SK-N-SH (cell line): Measurements from ENCODE around the gene UNC13B. TPM values are rescaled to one million over a fixed set of nuclear protein-coding genes. Genes with fewer than 3 reads are reported as not detected.

Experiments
- CTCF ChIA-PET: fragments of 300-600, 350-600 bp; formaldehyde crosslinking; extraction: SDS; loops from one replicate; lab custom pipeline; 2021; lab: Yijun Ruan, JAX
- POLR2A ChIA-PET: fragments of 350-600 bp; sonication (Branson Sonifier 250); formaldehyde crosslinking; extraction: SDS; loops from one replicate; lab custom pipeline; 2020; ENCODE audit warnings: antibody characterized with exemption, inconsistent platforms; lab: Yijun Ruan, JAX
- DNase-seq: peaks from one replicate; pipeline ENCODE4 v3.0.0; 2012
- H2AFZ ChIP-seq: fragments of 200-600 bp; sonication (generic); 2 replicates; pipeline ENCODE4 v1.8.1; 2016; ENCODE audit warnings: antibody characterized with exemption, mild to moderate bottlenecking, low read depth
- H3F3A ChIP-seq: fragments of 200-600 bp; sonication (generic); replicated peaks from 2 replicates; pipeline ENCODE3; 2016; ENCODE audit warnings: antibody characterized with exemption, mild to moderate bottlenecking; ENCODE audit not compliant: insufficient read depth
- H3K27ac ChIP-seq, 2 experiments: fragments of 200-500 bp in 1 of 2; fragments of 200-600 bp in 1 of 2; sonication (Bioruptor generic) in 1 of 2; sonication (generic), shearing (Covaris generic) in 1 of 2; 2 replicates each; pipeline versions ENCODE4 v1.5.1 to v1.6.1; 2014 to 2016; ENCODE audit warnings: low read depth in 2 of 2, inconsistent platforms in 1 of 2, low read length in 1 of 2, mild to moderate bottlenecking in 1 of 2, mixed read lengths in 1 of 2
- H3K27me3 ChIP-seq: fragments of 200-600 bp; sonication (generic), shearing (Covaris generic); 2 replicates; pipeline ENCODE4 v1.6.1; 2016; ENCODE audit warnings: mixed run types; ENCODE audit not compliant: insufficient read depth
- H3K36me3 ChIP-seq, 2 experiments: fragments of 200-500 bp in 1 of 2; fragments of 200-600 bp in 1 of 2; sonication (Bioruptor generic) in 1 of 2; sonication (generic) in 1 of 2; replicated peaks in 1 of 2; 2 replicates each; pipeline versions ENCODE3 to v1.5.1; 2014 to 2016; ENCODE audit warnings: low read length in 1 of 2, mild to moderate bottlenecking in 1 of 2; ENCODE audit not compliant: insufficient read depth in 2 of 2, control insufficient read depth in 1 of 2
- H3K4me1 ChIP-seq, 2 experiments: fragments of 200-500 bp in 1 of 2; fragments of 200-600 bp in 1 of 2; sonication (Bioruptor generic) in 1 of 2; sonication (generic), shearing (Covaris generic) in 1 of 2; 2 replicates each; pipeline versions ENCODE4 v1.5.1 to v1.6.1; 2014 to 2016; ENCODE audit warnings: low read depth in 1 of 2, low read length in 1 of 2, mixed run types in 1 of 2; ENCODE audit not compliant: insufficient read depth in 2 of 2, control insufficient read depth in 1 of 2
- H3K4me2 ChIP-seq: fragments of 200-600 bp; sonication (generic), shearing (Covaris generic); 2 replicates; pipeline ENCODE4 v1.6.1; 2017; ENCODE audit warnings: mixed run types
- H3K4me3 ChIP-seq, 2 experiments: fragments of 200-500 bp in 1 of 2; fragments of 200-600 bp in 1 of 2; sonication (Bioruptor generic) in 1 of 2; sonication (generic), shearing (Covaris generic) in 1 of 2; 2 replicates each; pipeline versions ENCODE4 v1.5.1 to v1.8.1; 2014 to 2016; ENCODE audit warnings: low read depth in 2 of 2, inconsistent platforms in 1 of 2, low read length in 1 of 2, mild to moderate bottlenecking in 1 of 2, mixed read lengths in 1 of 2, moderate library complexity in 1 of 2
- H3K79me2 ChIP-seq: fragments of 200-600 bp; sonication (generic); 2 replicates; pipeline ENCODE4 v1.8.1; 2017; ENCODE audit warnings: mild to moderate bottlenecking; ENCODE audit not compliant: insufficient read depth
- H3K9ac ChIP-seq: fragments of 200-600 bp; sonication (generic); 2 replicates; pipeline ENCODE4 v1.6.1; 2017; ENCODE audit warnings: mixed run types
- H3K9me2 ChIP-seq: fragments of 200-600 bp; sonication (generic); 2 replicates; pipeline ENCODE4 v1.6.1; 2017; ENCODE audit warnings: mixed run types
- H3K9me3 ChIP-seq: fragments of 200-600 bp; sonication (generic); 2 replicates; pipeline ENCODE4 v1.6.1; 2017; ENCODE audit warnings: mixed run types, mild to moderate bottlenecking, moderate library complexity
- H4K20me1 ChIP-seq: fragments of 200-600 bp; sonication (generic); 2 replicates; pipeline ENCODE4 v1.6.1; 2017; ENCODE audit warnings: mild to moderate bottlenecking, mixed run types; ENCODE audit not compliant: insufficient read depth
- ELF1 ChIP-seq: IDR thresholded peaks from 2 replicates; pipeline ENCODE4 v1.4.0; 2012
- EZH2phosphoT487 ChIP-seq: fragments of 200-600 bp; sonication (generic); IDR thresholded peaks from 2 replicates; pipeline ENCODE4 v1.6.1; 2017; ENCODE audit warnings: low read depth, mixed run types, mild to moderate bottlenecking, antibody characterized with exemption, moderate library complexity, borderline replicate concordance
- FOSL2 ChIP-seq: IDR thresholded peaks from 2 replicates; pipeline ENCODE4 v1.4.0; 2012; ENCODE audit warnings: low read depth, mild to moderate bottlenecking, moderate library complexity, borderline replicate concordance
- NFIC ChIP-seq: IDR thresholded peaks from 2 replicates; pipeline ENCODE4 v1.4.0; 2012; ENCODE audit warnings: borderline replicate concordance
- POLR2AphosphoS5 ChIP-seq: IDR thresholded peaks from 2 replicates; pipeline ENCODE4 v1.6.1; 2012; ENCODE audit warnings: low read depth, low read length
- RCOR1 ChIP-seq: fragments of 150-350 bp; IDR thresholded peaks from 2 replicates; pipeline ENCODE4 v1.6.1; 2017; ENCODE audit warnings: antibody characterized with exemption, low read length
- SIN3A ChIP-seq: IDR thresholded peaks from 2 replicates; pipeline ENCODE4 v1.6.1; 2012; ENCODE audit warnings: low read depth, mild to moderate bottlenecking, low read length, moderate library complexity, borderline replicate concordance
- WGBS: methylation state at CpG from one replicate; pipeline ENCODE4 v1.1.6; 2017; ENCODE audit warnings: low lambda C conversion rate; 5-methylcytosine and 5-hydroxymethylcytosine counted together
- polyA plus RNA-seq, 3 experiments: library from polyadenylated mRNA; depleted of rRNA; stranded (reverse); fragments of >200 nt; gene quantifications; 2 replicates each; pipeline ENCODE4 v1.2.3, GENCODE V29; 2012
- TF ChIP-seq, protein P1 (sequence below): IDR thresholded peaks from 2 replicates; pipeline ENCODE4 v1.6.1; 2012; ENCODE audit warnings: mild to moderate bottlenecking, low read depth, low read length, moderate library complexity
- TF ChIP-seq, protein P2 (sequence below): IDR thresholded peaks from 2 replicates; pipeline ENCODE4; 2012

The UNC13B gene
- polyA plus RNA-seq, 1 of the 3 experiments (the other 2 are of a cell fraction), result 8.1 TPM

DNA sequence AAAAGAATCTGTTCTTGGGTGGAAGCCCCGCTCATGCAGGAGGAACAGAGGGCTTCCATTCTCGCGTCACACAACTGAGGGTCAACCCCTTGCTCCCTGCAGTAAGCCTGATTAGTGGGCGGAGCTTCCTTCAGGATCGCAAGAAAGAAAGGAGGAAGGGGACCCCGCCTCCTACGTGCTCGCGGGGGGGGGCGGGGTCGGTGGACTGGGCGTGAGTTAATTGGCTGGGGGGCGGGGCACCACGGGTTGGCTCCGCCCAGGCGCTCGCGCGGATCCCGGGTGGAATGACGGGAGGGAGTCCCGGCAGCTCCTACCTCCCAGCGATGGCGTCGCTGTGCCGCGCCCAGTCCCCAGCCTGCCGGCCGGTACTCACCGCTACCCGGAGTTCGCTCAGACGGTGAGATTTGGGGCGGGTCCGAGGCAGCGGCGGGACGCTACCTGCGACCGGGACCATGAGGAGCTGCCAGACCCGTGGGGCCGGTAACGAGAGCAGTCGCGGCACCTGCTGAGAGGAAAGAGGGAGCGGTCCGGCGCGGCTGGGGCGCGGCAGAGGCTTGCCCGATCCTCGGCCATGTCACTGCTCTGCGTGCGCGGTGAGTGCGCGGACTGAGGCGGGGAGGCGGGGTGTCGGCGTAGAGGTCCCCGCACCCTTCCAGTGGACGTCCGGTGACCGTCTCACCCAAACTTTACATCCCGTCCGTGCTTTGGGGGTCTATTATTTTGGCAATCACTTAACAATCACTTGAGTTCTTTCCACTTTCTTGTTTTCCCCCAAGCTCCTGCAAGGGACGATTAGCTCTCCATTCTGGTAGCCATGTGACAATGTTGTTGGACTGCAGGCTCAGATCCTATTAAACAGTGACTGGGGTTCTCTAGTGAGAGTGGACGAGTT lies at the start of gene UNC13B (continued):
- TF ChIP-seq, protein P1, sequence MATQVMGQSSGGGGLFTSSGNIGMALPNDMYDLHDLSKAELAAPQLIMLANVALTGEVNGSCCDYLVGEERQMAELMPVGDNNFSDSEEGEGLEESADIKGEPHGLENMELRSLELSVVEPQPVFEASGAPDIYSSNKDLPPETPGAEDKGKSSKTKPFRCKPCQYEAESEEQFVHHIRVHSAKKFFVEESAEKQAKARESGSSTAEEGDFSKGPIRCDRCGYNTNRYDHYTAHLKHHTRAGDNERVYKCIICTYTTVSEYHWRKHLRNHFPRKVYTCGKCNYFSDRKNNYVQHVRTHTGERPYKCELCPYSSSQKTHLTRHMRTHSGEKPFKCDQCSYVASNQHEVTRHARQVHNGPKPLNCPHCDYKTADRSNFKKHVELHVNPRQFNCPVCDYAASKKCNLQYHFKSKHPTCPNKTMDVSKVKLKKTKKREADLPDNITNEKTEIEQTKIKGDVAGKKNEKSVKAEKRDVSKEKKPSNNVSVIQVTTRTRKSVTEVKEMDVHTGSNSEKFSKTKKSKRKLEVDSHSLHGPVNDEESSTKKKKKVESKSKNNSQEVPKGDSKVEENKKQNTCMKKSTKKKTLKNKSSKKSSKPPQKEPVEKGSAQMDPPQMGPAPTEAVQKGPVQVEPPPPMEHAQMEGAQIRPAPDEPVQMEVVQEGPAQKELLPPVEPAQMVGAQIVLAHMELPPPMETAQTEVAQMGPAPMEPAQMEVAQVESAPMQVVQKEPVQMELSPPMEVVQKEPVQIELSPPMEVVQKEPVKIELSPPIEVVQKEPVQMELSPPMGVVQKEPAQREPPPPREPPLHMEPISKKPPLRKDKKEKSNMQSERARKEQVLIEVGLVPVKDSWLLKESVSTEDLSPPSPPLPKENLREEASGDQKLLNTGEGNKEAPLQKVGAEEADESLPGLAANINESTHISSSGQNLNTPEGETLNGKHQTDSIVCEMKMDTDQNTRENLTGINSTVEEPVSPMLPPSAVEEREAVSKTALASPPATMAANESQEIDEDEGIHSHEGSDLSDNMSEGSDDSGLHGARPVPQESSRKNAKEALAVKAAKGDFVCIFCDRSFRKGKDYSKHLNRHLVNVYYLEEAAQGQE, result 0 out of 2 replicates have a peak, but pooled peaks have one; percentile 8
- TF ChIP-seq POLR2AphosphoS5 (peak; percentile 70; the same call in 1 of the 2 replicates), SIN3A (no peak; the same call in 1 of the 2 replicates), ELF1 (0 out of 2 replicates have a peak, but pooled peaks have one; percentile 14), FOSL2 (no peak), NFIC (no peak), EZH2phosphoT487 (no peak), RCOR1 (no peak)
- TF ChIP-seq, protein P2, sequence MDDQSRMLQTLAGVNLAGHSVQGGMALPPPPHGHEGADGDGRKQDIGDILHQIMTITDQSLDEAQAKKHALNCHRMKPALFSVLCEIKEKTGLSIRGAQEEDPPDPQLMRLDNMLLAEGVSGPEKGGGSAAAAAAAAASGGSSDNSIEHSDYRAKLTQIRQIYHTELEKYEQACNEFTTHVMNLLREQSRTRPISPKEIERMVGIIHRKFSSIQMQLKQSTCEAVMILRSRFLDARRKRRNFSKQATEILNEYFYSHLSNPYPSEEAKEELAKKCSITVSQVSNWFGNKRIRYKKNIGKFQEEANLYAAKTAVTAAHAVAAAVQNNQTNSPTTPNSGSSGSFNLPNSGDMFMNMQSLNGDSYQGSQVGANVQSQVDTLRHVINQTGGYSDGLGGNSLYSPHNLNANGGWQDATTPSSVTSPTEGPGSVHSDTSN, result no peak; the same call in 1 of the 2 replicates

- Histone ChIP-seq H3K9ac (peak overlapping the region; percentile 60), H3K4me2 (peak overlapping the region; percentile 78), H3K4me3 (peak overlapping the region; percentile 34 to 62; a peak in 3 of 4 replicates), H3K9me3 (no peaks in the 10 kb centered on the region), H3F3A (peaks cover 42% of the 10 kb centered on the region), H3K27ac (peak overlapping the region; percentile 75 to 97), H3K36me3 (peaks cover 11 to 17% of the 10 kb centered on the region in 2 experiments), H2AFZ (no peak overlapping the region), H3K9me2 (no peaks in the 10 kb centered on the region), H3K4me1 (peaks cover 35 to 45% of the 10 kb centered on the region in 2 experiments), H4K20me1 (peaks cover 19% of the 10 kb centered on the region; the same call in 1 of the 2 replicates), H3K27me3 (no peaks in the 10 kb centered on the region), H3K79me2 (peaks cover 63% of the 10 kb centered on the region)
- TF ChIP-seq NFIC, result no peak
- peak; percentile 42; the same call in 1 of the 2 replicates for TF ChIP-seq FOSL2
- DNase-seq, result no peak
- POLR2A ChIA-PET, result interaction anchor here (1.0 to 2.0 kb wide), 3 partner anchors 9 to 377 kb away, joined by 4 to 14 read pairs (median 11); partner anchors contain the start of genes RUSC2, STOML2 and VCP
- CTCF ChIA-PET, result interaction anchor here (0.9 to 2.8 kb wide), 5 partner anchors 16 to 227 kb away, joined by 3 to 15 read pairs (median 3); partner anchors contain the start of gene PIGO
- 84% methylated on average over 3 of the region's 3 CpGs for WGBS
Observed at GRCh38 chr9:35112257-35113020, 49.4 kb upstream of the UNC13B start.
